Right lobe of liver (tissue), 6 donors: ENCODE data around the gene BAIAP2L2. TPM values are rescaled to one million over a fixed set of nuclear protein-coding genes. Genes with fewer than 3 reads are reported as not detected.

Experiments
- ATAC-seq, 4 donors: fragments of 200-7000 bp; cut with Tn5 transposase; one replicate each; pipeline ENCODE4 v1.9.1; 2020; ENCODE audit warnings: mild to moderate bottlenecking in 4 of 4, moderate library complexity in 4 of 4
- DNase-seq, 3 donors: peaks; one replicate each; pipeline ENCODE4 v3.0.0-alpha.2; 2020
- H3K27ac ChIP-seq, 3 donors: fragments of 200-600 bp; one replicate each; pipeline ENCODE4 v1.8.0; 2022
- H3K27me3 ChIP-seq, 2 donors: fragments of 200-600 bp; one replicate each; pipeline ENCODE4 v1.8.0; 2022
- H3K36me3 ChIP-seq, 4 donors: fragments of 200-600 bp; sonication (generic) in 1 of 4; one replicate each; pipeline versions ENCODE4 v1.5.1 to v1.8.0; 2017 to 2022; ENCODE audit warnings: control low read depth in 1 of 4
- H3K4me1 ChIP-seq, 4 donors: fragments of 200-600 bp; sonication (generic) in 1 of 4; one replicate each; pipeline versions ENCODE4 v1.5.1 to v1.8.0; 2017 to 2022; ENCODE audit warnings: control low read depth in 1 of 4
- H3K4me3 ChIP-seq, 3 donors: fragments of 200-600 bp; one replicate each; pipeline ENCODE4 v1.8.0; 2022
- H3K9me3 ChIP-seq, 4 donors: fragments of 200-600 bp; sonication (generic) in 1 of 4; one replicate each; pipeline versions ENCODE4 v1.5.1 to v1.8.0; 2017 to 2022; ENCODE audit warnings: control low read depth in 1 of 4
- CTCF ChIP-seq, 4 donors: fragments of 200-600 bp in 3 of 4; fragments of 450-650 bp in 1 of 4; IDR thresholded peaks; one replicate each; pipeline versions ENCODE4 v1.5.1 to v1.8.0; 2016 to 2022; ENCODE audit warnings: antibody characterized with exemption in 4 of 4, mild to moderate bottlenecking in 2 of 4
- POLR2A ChIP-seq: fragments of 450-650 bp; IDR thresholded peaks from one replicate; pipeline ENCODE4 v1.6.1; 2017; ENCODE audit warnings: antibody characterized with exemption, mild to moderate bottlenecking
- WGBS: methylation state at CpG from one replicate; pipeline ENCODE4 v1.1.6; 2018; ENCODE audit warnings: low coverage, low lambda C conversion rate; ENCODE audit not compliant: insufficient coverage; ENCODE audit errors: missing lambda C conversion rate; 5-methylcytosine and 5-hydroxymethylcytosine counted together
- intact Hi-C, 2 donors: fragments of 100-400 bp; cut with DNase I; formaldehyde crosslinking; loops; one replicate each; pipeline versions ENCODE4 v1.11.2 to v1.14.1; 2022
- total RNA-seq, 6 experiments: library from RNA; depleted of rRNA in 2 of 6; stranded (reverse); fragments of >200 nt in 2 of 6; fragmentation: NEBNext Ultra II Directional in 3 of 6; extraction: Animal tissue kit (Norgen Biotek cat#: 25700) in 3 of 6; gene quantifications; one replicate each; pipeline versions ENCODE4 v1.1.0 to v1.2.4, GENCODE V29; 2016 to 2023
- donor health status: DM: no; HTN: yes; CAD: no.
- donor health status: DM: no; HTN: no; CAD: no.
- donor health status: DM: no; HTN: no; CAD: no.
- donor health status: DM: no; HTN: yes; CAD: no.
- donor health status: DM: no; HTN: yes; CAD: no.

The BAIAP2L2 gene
- total RNA-seq, 6 experiments from 2014 or later = 0.79 to 5.0 (median 1.4) TPM

- 96% methylated on average over 17 of the region's 31 CpGs for WGBS
- Histone ChIP-seq H3K36me3 (no peaks in the 10 kb centered on the region), H3K27me3 (no peaks in the 10 kb centered on the region), H3K4me3 (no peak overlapping the region), H3K9me3 (no peaks in the 10 kb centered on the region), H3K4me1 (peaks cover 0 to 3% (median 0%) of the 10 kb centered on the region in 4 donors), H3K27ac (no peak overlapping the region)
- intact Hi-C loops = no loop called here
- TF ChIP-seq POLR2A (no peak), CTCF (IDR thresholded peaks at IDR 0.05) (no peak)
- ATAC-seq (no peak), DNase-seq (peak in 1 of 3 donors; percentile 16)
Observed at GRCh38 chr22:38115423-38116205, 5.1 kb upstream of the BAIAP2L2 start.

DNA sequence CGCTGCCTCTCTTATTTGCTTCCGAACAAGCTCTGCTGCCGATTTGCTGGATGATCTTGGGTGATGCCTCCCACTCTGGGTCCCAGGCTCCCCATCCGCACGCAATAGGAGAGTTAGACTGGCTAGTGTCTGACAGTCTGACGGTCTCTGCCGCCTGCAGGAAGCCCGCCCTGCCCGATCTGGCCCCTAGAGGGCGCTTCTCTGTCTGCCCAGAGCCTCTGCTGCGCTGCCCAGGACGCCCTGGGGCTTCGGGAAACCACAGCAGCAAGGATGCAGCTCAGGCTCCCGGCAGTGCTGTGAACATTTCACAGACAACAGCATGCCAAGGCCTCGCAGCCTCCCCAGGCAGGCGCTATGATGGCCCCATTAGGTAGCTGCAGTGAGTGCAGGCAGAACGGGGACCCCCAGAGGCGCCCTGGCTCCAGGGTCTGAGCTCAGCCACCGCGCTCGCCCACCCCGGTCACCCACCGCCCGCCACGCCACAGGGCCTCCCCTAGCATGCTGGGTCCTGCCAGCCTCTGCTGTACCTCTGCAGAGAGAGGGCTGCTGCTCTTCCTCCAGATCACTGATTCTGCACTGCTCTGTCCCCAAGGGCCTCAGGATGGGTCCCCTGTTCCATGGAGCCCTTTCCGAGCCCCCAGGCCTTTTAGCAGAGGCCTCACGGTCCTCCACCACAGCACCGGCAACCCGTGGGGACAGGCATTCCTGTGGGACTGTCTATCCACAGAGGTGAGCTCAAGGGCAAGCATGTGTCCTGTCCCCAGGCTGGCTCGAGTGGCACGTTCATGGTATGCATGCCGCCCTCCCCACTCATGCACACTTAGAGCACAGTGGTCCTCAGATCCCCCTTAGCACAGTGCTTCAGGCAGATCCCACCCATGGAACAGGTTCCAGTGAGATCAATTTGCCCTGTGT is 4.3 kb upstream of the BAIAP2L2 start:
- Histone ChIP-seq H3K36me3 (no peaks in the 10 kb centered on the region), H3K4me3 (no peak overlapping the region), H3K9me3 (no peaks in the 10 kb centered on the region), H3K4me1 (peaks cover 0 to 3% (median 0%) of the 10 kb centered on the region in 4 donors), H3K27me3 (no peaks in the 10 kb centered on the region), H3K27ac (no peak overlapping the region)
- TF ChIP-seq CTCF (IDR thresholded peaks at IDR 0.05) (peak; percentile 91 to 96 (median 94)), POLR2A (no peak)
- WGBS = 59% methylated on average over 8 of the region's 32 CpGs
- DNase-seq (peak; percentile 87 to 89 (median 88)), ATAC-seq (peak; percentile 89 to 97 (median 91))
- intact Hi-C loops = no loop called here

GRCh38 chr22:38112381-38112780 is 1.9 kb upstream of the BAIAP2L2 start:
- DNase-seq (peak in 2 of 3 donors; percentile 19 to 47), ATAC-seq (no peak)
- no peaks in the 10 kb centered on the region for H3K36me3 ChIP-seq
- peaks cover 0 to 11% (median 5%) of the 10 kb centered on the region in 4 donors for H3K4me1 ChIP-seq
- H3K9me3 ChIP-seq = no peaks in the 10 kb centered on the region
- 82% methylated on average over 2 of the region's 22 CpGs for WGBS
- H3K27me3 ChIP-seq = no peaks in the 10 kb centered on the region
- no peak overlapping the region for H3K4me3 ChIP-seq
- H3K27ac ChIP-seq = no peak overlapping the region
- TF ChIP-seq POLR2A (no peak), CTCF (IDR thresholded peaks at IDR 0.05) (no peak)
- intact Hi-C loops = no loop called here

DNA sequence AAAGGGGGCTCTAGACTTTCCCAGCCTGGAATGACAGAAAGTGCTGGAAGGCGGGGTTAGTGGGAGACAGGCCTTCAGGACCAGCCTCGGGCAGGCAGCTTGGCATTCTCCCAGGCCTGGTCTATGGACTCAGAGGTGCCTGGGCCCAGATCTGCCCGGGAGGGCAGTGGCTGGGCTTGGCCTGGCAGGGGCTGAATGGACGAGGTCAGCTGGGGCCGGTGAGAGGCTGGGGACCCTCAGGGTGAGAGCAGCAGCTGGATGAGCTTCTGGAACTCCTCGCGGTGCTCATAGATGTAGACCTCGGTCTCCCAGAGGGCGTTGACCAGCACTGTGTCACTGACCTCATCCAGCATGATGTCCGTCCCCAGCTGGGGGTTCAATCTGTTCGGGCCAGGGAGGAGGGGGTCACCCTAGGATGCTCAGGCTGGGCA is 1.5 kb upstream of the BAIAP2L2 start:
- DNase-seq (peak in 2 of 3 donors; percentile 42 to 48), ATAC-seq (peak in 1 of 4 donors; percentile 14)
- TF ChIP-seq CTCF (IDR thresholded peaks at IDR 0.05) (no peak), POLR2A (no peak)
- Histone ChIP-seq H3K4me1 (peaks cover 0 to 14% (median 7%) of the 10 kb centered on the region in 4 donors), H3K27me3 (no peaks in the 10 kb centered on the region), H3K36me3 (no peaks in the 10 kb centered on the region), H3K9me3 (no peaks in the 10 kb centered on the region), H3K4me3 (no peak overlapping the region), H3K27ac (no peak overlapping the region)
- intact Hi-C loops = no loop called here
- 43% methylated on average over 5 of the region's 11 CpGs for WGBS
